Endometrial microvascular endothelial cells (primary cell): Measurements from ENCODE around the gene TM7SF2. TPM values are rescaled to one million over a fixed set of nuclear protein-coding genes. Genes with fewer than 3 reads are reported as not detected.

Source experiments
- in situ Hi-C: cut with HindIII; loops from 2 replicates; pipeline ENCODE4 v1.10.0; 2017; ENCODE audit warnings: low sequenced_read_pairs, low pct_unique_long_range_greater_than_20kb; ENCODE audit errors: inconsistent ontology term
- total RNA-seq: library from RNA; depleted of rRNA; stranded (reverse); fragments of >200 nt; gene quantifications from one replicate; pipeline ENCODE4 v1.2.3, GENCODE V29; 2015; ENCODE audit errors: inconsistent ontology term

Gene TM7SF2
- total RNA-seq, 1 donor from 2014 or later: 16.6 TPM

DNA sequence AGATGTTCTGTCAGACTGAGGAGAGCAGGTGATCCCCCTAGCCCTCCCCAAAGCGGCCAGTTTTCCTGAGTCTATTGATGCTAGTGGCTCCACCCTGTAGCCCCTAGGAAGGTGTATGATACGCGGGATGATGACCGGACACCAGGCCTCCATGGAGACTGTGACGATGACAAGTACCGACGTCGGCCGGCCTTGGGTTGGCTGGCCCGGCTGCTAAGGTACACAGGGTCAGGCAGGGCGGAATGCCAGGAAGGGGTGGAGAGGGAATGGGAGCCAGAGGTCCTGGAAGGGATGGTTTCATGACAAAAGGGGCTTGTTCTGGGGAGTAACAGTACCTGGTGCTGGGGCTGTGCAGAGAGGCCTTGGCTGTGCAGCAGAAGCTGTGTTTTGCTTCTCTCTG is 24.5 kb upstream of the TM7SF2 start:
- in situ Hi-C loops: no loop called here

DNA sequence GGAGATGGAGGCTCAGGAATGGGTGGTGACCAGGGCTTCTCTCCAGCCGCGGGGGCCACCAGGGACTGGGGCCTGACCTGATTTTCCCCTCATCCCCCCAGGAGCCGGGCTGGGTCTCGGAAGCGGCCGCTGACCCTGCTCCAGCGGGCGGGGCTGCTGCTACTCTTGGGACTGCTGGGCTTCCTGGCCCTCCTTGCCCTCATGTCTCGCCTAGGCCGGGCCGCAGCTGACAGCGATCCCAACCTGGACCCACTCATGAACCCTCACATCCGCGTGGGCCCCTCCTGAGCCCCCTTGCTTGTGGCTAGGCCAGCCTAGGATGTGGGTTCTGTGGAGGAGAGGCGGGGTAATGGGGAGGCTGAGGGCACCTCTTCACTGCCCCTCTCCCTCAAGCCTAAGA is 23.8 kb upstream of the TM7SF2 start:
- in situ Hi-C loops: no loop called here

DNA sequence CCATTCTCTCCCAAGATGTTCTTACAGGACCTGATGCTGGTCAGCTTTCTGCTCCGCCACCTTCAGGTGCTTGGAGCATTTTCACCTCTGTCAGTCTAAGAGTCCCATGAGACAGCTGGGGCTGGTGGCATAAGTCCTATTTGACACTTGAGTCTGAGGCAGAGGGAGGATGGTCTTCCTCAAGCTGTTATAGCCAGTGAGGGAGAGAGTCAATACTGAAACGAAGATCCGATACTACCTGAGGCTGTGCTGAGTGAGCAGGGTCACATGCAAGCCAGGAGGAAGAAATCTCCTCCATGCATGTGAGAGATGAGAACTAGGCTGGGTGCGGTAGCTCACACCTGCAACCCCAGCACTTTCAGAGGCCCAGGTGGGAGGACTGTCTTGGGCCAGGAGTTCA is 22.1 kb upstream of the TM7SF2 start:
- in situ Hi-C loops: no loop called here

DNA sequence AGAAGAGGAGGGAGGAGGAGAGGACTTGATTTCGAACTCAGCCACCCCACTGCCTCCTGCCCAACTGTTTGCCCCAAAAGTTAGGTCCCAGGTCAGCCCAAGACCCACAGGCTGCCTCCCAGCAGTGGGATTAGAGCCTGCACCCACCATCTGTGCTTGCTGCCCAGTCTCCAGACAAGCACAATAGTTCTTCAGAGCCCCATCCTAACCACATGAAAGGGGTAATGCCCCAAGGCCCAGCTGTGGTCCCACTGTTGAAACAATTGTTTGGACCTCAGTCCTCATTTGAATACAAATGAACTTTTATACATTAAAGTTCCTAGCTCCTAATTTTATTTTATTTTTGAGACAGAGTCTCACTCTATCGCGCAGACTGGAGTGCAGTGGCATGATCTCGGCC is 21.0 kb upstream of the TM7SF2 start:
- in situ Hi-C loops: no loop called here

DNA sequence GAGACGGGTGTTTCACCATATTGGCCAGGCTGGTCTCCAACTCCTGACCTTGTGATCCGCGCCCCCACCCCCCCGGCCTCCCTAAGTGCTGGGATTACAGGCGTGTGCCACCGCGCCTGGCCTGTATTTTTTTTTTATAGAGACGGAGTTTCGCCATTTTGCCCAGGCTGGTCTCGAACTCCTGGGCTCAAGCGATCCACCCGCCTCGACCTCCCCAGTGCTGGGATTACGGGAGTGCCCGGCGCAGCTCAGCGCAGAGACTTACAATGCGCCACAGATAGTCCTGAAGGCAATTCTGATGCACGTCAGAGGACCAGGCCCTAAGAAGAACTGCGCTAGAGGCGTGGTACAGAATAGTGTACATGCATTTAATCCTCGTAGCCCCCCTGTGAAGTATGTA is 16.2 kb upstream of the TM7SF2 start:
- in situ Hi-C loops: no loop called here

DNA sequence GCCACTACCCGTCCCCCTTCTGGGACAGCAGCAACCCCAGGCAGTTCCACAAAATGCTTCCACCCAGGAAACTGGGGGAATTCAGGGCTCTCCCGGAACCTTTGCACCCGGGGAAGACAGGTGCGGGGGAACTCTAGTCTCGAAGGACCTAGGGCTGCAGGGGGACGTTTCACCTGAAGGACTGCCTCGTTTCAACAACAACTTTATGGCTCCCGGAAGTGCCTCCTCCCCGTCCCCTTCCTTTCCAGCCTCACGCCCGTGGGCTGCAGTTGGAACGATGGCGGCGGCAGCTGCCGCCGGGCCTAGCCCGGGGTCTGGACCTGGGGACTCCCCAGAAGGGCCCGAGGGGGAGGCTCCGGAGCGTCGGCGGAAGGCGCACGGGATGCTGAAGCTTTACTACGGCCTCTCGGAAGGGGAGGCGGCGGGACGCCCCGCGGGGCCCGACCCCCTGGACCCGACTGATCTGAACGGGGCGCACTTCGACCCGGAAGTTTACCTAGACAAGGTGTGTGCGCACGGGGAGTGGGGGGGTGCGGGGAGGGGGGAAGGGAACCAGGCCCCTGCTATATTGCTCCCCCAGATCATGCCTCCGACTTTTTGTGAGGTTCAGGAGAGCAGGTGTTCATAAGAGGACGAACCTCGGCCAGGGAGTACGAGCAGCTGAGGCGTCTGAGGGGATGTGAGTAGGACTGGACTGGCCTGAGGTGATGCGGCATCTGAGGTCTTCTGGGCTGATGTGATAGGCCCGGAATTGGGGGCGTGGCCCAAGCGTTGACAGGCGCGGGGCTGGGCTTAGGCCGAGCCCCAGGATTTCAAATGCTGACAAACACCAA is 15.5 kb upstream of the TM7SF2 start, which contains the start of gene VPS51:
Gene VPS51 (plus strand): TSS at position 241 of the 833 bp plus-strand sequence. CDS start 37 bp downstream, at position 278.
- in situ Hi-C loops: no loop called here

DNA sequence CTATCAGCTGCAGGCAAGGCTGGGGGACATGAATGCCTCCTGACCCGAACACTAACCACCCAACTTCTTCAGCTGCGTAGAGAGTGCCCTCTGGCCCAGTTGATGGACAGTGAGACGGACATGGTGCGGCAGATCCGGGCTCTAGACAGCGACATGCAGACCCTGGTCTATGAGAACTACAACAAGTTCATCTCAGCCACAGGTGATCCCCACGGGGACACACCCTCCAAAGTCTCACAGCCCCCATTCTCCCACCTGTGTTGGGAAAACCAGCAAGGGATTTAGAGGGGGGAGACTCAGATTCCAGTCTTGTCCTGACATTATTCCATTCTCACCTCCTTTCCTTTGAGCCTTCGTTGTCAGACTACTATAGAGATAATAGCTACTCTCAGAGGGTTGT is 14.7 kb upstream of the TM7SF2 start:
- in situ Hi-C loops: no loop called here

DNA sequence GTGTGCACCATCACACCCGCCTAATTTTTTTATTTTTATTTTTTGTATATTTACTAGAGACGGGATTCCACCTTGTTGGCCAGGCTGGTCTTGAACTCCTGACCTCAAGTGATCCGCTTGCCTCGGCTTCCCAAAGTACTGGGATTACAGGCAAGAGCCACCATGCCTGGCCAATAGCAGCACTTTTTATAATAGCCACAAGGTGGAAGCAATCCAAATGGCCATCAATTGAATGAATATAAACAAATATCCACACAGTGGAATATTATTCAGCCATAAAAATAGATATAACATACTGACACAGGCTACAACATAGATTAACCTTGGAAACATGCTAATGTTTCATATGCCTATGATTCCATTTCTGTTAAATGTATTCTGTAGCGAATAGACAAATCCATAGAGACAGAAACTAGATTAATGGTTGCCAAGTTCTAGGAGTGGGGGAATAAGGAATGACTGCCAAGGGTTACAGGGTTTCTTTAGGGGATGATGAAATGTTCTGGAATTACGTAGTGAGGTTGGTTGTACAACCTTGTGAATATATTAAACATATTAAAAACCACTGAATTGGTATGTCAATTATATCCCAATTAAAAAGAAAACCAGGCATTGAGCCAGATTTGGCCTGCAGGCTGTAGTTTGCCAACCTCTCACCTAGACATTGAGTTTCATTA is 10.9 kb upstream of the TM7SF2 start:
- in situ Hi-C loops: no loop called here

DNA sequence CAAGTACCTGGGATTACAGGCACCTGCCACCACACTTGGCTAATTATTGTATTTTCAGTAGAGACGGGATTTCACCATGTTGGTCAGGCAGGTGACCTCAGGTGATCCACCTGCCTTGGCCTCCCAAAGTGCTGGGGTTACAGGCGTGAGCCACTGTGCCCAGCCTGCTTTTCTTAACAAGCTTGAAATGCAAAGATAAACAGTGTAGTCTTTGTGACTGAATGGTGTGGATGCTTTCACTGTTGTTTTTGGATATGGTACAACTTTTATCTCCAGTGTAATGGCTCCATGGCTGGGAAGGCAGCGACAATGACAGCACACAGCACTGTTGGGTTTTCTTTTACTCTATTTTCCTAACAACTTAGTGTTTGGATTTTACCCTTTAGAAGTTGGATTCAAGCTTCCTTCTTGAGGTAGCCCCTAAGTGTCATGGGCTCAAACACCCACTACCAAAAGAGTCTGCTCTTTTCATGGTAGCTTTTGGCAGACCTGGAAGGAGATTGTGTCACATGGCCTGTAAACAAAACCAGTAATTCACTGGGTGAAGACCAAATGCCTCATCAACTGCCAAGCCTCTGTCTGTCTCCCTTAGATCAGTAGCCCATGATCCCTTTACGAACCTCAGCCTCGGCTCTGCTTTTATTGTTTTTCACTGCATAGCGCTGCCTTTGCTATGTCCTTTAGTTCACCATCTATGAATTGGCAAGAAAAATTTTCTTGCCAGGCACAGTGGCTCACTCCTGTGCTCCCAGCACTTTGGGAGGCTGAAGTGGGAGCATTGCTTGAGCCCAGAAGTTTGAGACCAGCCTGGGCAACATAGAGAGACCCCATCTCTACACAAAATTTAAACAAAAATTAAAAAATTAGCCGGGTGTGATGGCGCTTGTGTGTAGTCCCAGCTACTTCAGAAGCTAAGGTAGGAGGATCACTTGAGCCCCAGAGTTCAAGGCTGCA is 9.3 kb upstream of the TM7SF2 start:
- in situ Hi-C loops: no loop called here

DNA sequence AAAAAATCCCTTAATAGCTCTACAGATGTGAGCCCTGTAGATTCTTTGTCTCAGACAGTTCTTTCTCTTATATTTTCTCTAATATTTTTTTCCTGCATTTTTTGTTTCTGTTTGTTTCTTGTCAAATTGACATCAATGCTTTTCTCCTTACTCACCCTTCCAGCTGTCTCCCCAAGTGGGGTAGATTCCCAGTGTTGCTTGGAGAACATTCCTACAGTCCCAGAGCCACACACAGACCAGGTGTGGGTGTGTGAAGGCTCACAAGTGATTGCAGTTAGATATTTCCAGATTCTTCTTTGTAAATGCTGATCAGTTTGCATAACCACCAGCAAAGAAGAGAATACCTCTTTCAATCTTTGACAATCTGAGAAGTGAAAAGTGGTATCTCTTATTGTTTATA is 8.2 kb upstream of the TM7SF2 start:
- in situ Hi-C loops: no loop called here

DNA sequence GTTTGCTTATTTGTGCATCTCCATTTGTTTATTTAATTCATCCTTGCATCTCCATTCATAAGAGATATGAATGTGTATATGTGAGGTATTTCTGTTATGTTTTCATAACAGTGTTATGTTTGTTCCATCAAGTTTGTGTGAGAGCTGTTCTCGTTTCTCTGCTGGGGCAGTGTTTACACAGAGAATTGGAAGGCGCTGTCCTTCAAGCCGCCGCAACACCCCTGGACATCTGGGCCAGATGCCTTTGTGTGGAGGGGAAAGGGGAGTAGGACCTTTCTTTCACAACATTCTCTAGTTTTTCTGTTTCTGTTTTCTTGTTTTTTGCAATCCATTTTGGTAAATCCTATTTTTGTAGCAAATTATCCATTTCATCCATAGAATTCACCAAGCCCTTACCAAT is 7.0 kb upstream of the TM7SF2 start:
- in situ Hi-C loops: no loop called here

DNA sequence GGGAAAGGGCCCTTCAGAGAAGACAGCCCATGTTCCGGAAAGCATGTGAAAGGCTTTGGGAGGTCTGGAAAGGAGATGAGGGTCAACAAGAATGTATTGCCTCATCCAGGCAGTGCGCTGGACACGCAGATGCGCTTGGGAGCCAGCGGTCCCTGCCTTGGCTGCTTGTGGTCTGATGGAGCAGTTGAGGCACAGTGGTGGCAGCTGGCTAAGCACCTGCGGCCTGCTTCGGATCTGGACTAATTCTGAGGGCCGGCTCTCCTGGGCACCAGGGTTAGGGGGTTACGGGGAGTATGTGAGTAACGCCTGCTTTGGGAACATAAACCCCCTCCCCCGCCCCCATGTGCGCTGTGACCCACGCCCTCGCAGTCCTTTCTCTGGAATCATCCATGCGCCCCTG is 4.6 kb upstream of the TM7SF2 start:
- in situ Hi-C loops: no loop called here

DNA sequence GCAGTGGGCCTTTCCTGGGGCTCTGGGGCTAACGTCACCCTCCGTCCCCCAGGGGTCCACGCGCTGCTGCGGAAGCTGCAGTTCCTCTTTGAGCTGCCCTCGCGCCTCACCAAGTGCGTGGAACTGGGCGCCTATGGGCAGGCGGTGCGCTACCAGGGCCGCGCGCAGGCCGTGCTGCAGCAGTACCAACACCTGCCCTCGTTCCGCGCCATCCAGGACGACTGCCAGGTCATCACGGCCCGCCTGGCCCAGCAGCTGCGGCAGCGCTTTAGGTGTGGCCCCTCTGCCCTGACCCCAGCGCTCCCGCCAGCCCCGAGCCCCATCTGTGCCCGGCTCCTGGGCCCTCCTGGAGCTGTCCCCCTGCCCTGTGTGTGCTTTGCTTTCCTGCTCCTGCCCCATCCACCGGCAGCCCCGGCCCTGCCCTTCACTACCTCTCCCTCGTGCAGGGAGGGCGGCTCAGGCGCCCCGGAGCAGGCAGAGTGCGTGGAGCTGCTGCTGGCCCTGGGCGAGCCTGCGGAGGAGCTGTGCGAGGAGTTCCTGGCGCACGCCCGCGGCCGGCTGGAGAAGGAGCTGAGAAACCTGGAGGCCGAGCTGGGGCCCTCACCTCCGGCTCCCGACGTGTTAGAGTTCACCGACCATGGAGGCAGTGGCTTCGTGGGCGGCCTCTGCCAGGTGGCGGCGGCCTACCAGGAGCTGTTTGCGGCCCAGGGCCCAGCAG is 3.8 kb upstream of the TM7SF2 start:
- in situ Hi-C loops: no loop called here

DNA sequence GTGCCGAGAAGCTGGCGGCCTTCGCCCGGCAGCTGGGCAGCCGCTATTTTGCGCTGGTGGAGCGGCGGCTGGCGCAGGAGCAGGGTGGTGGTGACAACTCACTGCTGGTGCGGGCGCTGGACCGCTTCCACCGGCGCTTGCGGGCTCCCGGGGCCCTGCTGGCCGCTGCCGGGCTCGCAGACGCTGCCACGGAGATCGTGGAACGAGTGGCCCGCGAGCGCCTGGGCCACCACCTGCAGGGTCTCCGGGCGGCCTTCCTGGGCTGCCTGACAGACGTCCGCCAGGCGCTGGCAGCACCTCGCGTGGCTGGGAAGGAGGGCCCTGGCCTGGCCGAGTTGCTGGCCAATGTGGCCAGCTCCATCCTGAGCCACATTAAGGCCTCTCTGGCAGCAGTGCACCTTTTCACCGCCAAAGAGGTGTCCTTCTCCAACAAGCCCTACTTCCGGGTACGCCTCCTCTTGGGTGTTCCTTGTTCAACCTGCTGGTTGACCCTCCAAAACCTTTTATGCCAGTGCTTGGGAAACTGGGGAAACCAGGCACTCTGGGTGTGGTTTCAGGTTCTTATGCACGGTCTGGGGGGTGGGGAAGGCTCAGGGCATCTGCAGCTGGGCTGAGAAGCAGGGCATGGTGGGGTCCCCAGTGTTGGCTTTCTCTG is 3.1 kb upstream of the TM7SF2 start:
- in situ Hi-C loops: no loop called here

DNA sequence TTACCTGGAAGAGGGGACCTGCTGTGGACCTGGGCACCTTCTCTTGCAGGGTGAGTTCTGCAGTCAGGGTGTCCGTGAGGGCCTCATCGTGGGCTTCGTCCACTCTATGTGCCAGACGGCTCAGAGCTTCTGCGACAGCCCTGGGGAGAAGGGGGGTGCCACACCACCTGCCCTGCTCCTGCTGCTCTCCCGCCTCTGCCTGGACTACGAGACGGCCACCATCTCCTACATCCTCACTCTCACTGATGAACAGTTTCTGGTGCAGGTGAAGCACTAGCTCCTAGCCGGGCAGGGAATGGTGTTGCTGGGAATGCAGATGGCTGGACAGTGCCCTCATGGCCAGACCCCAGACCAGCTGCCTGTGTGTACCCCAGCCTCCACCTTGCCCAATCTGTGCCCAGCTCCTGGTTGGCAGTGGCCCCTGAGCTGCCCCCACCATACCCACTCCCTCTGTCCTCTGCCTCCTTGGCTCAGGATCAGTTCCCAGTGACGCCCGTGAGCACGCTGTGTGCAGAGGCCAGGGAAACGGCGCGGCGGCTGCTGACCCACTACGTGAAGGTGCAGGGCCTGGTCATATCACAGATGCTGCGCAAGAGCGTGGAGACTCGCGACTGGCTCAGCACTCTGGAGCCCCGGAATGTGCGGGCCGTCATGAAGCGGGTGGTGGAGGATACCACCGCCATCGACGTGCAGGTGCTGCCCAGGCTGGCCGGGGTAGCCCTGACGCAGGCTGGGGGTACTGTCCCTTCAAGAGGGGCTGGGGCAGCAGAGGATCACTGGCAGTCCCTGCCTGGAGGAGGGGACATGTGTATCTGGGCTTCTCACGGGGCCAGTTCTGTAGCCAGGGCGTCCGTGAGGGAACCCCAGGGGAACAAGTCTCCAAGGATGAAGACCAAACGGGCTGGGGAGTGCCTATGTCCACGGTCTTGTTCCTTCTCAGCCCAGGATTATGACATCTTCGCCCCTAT is 2.2 kb upstream of the TM7SF2 start:
- in situ Hi-C loops: no loop called here

DNA sequence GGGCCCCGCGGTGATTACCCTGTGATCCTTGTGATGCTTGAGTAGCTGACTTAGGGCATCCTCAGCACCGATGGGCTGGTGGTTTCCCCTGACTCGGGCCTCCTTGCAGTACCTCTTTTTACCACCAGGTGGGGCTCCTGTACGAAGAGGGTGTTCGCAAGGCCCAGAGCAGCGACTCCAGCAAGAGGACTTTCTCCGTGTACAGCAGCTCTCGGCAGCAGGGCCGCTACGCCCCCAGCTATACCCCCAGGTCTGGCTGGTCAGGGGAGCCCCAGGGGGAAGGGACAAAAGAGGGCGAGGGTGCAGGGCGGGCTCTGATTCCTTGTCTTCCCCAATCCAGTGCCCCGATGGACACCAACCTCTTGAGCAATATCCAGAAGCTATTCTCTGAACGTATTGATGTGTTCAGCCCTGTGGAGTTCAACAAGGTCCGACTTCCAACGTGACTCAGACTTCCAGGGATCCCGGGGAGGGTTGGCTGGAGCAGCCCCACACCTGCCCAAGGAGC is 1.3 kb upstream of the TM7SF2 start:
- in situ Hi-C loops: no loop called here

DNA sequence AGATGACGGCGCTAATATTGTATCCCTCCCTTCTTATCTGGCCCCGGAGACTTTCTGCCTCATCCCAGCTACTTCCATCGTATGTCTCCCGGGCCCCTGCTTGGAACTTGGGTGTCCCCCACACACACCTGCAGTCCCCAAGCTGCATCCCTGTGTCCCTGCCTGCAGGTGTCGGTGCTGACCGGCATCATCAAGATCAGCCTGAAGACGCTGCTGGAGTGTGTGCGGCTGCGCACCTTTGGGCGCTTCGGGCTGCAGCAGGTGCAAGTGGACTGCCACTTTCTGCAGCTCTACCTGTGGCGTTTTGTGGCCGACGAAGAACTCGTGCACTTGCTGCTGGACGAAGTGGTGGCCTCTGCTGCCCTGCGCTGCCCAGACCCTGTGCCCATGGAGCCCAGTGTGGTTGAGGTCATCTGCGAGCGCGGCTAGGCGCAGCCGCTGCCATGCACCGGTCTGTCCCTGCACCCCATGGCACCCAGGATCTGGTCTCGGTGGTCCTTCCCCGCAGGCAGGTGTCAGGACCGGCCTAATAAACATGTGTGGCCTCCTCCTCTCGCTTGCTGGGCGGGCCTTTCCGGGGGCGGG is 421 bp upstream of the TM7SF2 start:
- in situ Hi-C loops: no loop called here
